GM23248 (cell line): ENCODE measurements around the gene CAMTA1.

Experiments used
- EZH2 ChIP-seq: fragments of 200-600 bp; sonication (generic); IDR thresholded peaks from 2 replicates; pipeline ENCODE4 v1.6.1; 2018; ENCODE audit warnings: antibody characterized with exemption, mild to moderate bottlenecking; ENCODE audit not compliant: insufficient read depth, poor library complexity, severe bottlenecking
- EZH2phosphoT487 ChIP-seq: fragments of 200-600 bp; sonication (generic); IDR thresholded peaks from 2 replicates; pipeline ENCODE4 v1.6.1; 2018; ENCODE audit warnings: antibody characterized with exemption, moderate library complexity, mild to moderate bottlenecking, low read depth; ENCODE audit not compliant: insufficient read depth

GRCh38 chr1:7268983-7269382, 483.7 kb downstream of the CAMTA1 start:
- no peak for TF ChIP-seq EZH2
- TF ChIP-seq EZH2phosphoT487 = no peak
